Neutrophil (primary cell): ENCODE measurements around the gene GCDH.

ENCODE experiments used
- H3K27ac ChIP-seq: fragments of 200-600 bp; sonication (generic); 2 replicates; pipeline ENCODE4 v1.5.1; 2016; ENCODE audit warnings: mild to moderate bottlenecking, moderate library complexity
- H3K27me3 ChIP-seq: fragments of 200-600 bp; sonication (generic); 2 replicates; pipeline ENCODE4 v1.6.0; 2016; ENCODE audit warnings: mild to moderate bottlenecking
- H3K36me3 ChIP-seq: fragments of 200-600 bp; sonication (generic); 2 replicates; pipeline ENCODE4 v1.5.1; 2017
- H3K4me1 ChIP-seq, 2 experiments: fragments of 200-600 bp in 1 of 2; sonication (generic) in 1 of 2; 1 replicate in 1 of 2; 2 replicates in 1 of 2; pipeline versions ENCODE4 v1.5.1 to v1.6.1; 2013 to 2016; ENCODE audit warnings: low read depth in 1 of 2, low read length in 1 of 2, mild to moderate bottlenecking in 1 of 2, moderate library complexity in 1 of 2; ENCODE audit not compliant: control insufficient read depth in 1 of 2, insufficient read depth in 1 of 2
- H3K4me3 ChIP-seq, 2 experiments: fragments of 200-600 bp in 1 of 2; sonication (generic) in 1 of 2; 1 replicate in 1 of 2; 2 replicates in 1 of 2; pipeline ENCODE4 v1.5.1; 2013 to 2016; ENCODE audit warnings: low read depth in 1 of 2, low read length in 1 of 2, mild to moderate bottlenecking in 1 of 2, moderate library complexity in 1 of 2
- H3K9me3 ChIP-seq: fragments of 200-600 bp; sonication (generic); 2 replicates; pipeline ENCODE4 v1.5.1; 2016
- TF ChIP-seq, protein P1 (sequence below): fragments of 200-600 bp; sonication (generic); IDR thresholded peaks from 2 replicates; pipeline ENCODE4 v1.5.1; 2016; ENCODE audit warnings: antibody characterized with exemption

The GCDH gene

DNA sequence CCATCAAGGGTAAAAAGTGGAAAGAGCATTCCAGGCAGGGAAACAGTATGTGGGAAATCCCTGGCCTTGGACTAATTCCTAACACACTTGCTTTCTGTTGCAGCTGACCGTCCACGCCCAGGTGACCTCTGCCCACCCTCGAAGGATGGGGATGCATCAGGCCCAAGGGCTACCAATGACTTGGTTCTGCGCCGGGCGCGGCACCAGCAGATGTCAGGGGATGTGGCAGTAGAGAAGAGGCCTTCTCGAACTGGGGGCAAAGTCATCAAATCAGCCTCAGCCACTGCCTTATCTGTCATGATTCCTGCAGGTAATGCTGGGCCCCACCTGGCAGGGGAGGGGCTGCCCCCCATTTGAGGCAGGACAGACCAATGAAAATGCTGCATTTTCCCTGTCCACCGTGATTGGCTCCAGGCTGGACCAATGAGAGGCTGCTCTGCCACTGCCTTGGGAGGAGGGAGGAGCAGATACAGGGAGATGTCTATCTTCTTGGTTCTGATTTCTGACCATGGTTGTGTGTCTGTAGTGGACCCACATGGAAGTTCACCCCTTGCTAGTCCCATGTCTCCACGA lies 22.3 kb upstream of the GCDH start:
- no peaks in the 10 kb centered on the region for H3K36me3 ChIP-seq
- no peaks in the 10 kb centered on the region for H3K9me3 ChIP-seq
- peaks cover 9 to 10% of the 10 kb centered on the region in 2 experiments for H3K4me1 ChIP-seq
- no peak overlapping the region for H3K27ac ChIP-seq
- TF ChIP-seq, protein P1, sequence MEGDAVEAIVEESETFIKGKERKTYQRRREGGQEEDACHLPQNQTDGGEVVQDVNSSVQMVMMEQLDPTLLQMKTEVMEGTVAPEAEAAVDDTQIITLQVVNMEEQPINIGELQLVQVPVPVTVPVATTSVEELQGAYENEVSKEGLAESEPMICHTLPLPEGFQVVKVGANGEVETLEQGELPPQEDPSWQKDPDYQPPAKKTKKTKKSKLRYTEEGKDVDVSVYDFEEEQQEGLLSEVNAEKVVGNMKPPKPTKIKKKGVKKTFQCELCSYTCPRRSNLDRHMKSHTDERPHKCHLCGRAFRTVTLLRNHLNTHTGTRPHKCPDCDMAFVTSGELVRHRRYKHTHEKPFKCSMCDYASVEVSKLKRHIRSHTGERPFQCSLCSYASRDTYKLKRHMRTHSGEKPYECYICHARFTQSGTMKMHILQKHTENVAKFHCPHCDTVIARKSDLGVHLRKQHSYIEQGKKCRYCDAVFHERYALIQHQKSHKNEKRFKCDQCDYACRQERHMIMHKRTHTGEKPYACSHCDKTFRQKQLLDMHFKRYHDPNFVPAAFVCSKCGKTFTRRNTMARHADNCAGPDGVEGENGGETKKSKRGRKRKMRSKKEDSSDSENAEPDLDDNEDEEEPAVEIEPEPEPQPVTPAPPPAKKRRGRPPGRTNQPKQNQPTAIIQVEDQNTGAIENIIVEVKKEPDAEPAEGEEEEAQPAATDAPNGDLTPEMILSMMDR: no peak
- H3K27me3 ChIP-seq: peaks cover 28% of the 10 kb centered on the region
- H3K4me3 ChIP-seq: no peak overlapping the region

DNA sequence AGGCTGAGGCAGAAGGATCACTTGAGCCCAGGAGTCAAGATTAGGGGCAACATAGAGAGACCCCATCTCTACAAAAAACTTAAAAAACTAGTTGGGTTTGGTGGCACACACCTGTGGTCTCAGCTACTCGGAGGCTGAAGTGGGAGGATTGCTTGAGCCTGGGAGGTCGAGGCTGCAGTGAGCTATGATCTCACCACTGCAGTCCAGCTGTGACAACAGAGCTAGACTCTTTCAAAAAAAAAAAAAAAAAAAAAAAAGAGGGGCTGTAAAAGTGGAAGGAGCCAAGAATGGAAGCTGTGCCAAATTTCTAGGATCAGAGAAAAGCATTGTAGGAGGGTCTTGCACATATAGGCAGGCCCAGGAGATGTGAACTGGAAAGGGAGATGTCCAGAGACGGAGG lies 19.3 kb upstream of the GCDH start:
- Histone ChIP-seq H3K36me3 (no peaks in the 10 kb centered on the region), H3K4me3 (no peak overlapping the region), H3K27ac (no peak overlapping the region), H3K9me3 (no peaks in the 10 kb centered on the region), H3K27me3 (peaks cover 27% of the 10 kb centered on the region), H3K4me1 (peaks cover 9 to 10% of the 10 kb centered on the region in 2 experiments)
- TF ChIP-seq, protein P1: no peak

DNA sequence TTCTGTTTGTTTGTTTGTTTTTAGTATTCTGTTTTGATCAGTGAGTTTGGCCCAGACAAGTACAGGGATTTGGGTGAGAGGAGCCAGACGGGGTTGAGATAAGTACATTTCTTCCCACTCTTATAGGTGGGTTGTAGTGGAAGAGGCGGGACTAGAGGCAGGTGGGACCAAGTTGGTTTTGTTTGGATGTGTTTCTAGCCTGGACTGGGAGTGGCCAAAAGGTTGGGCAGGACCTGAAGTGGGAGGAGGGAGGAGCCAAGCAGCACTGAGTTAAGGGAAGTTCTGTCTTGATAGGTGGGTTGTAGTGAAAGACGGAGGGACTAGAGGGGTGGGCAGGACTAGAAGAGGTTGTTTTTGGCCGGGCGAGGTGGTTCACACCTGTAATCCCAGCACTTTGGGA lies 18.7 kb upstream of the GCDH start:
- TF ChIP-seq, protein P1: no peak
- Histone ChIP-seq H3K36me3 (no peaks in the 10 kb centered on the region), H3K27ac (no peak overlapping the region), H3K27me3 (peaks cover 21% of the 10 kb centered on the region), H3K9me3 (no peaks in the 10 kb centered on the region), H3K4me3 (no peak overlapping the region), H3K4me1 (peaks cover 6 to 8% of the 10 kb centered on the region in 2 experiments)

DNA sequence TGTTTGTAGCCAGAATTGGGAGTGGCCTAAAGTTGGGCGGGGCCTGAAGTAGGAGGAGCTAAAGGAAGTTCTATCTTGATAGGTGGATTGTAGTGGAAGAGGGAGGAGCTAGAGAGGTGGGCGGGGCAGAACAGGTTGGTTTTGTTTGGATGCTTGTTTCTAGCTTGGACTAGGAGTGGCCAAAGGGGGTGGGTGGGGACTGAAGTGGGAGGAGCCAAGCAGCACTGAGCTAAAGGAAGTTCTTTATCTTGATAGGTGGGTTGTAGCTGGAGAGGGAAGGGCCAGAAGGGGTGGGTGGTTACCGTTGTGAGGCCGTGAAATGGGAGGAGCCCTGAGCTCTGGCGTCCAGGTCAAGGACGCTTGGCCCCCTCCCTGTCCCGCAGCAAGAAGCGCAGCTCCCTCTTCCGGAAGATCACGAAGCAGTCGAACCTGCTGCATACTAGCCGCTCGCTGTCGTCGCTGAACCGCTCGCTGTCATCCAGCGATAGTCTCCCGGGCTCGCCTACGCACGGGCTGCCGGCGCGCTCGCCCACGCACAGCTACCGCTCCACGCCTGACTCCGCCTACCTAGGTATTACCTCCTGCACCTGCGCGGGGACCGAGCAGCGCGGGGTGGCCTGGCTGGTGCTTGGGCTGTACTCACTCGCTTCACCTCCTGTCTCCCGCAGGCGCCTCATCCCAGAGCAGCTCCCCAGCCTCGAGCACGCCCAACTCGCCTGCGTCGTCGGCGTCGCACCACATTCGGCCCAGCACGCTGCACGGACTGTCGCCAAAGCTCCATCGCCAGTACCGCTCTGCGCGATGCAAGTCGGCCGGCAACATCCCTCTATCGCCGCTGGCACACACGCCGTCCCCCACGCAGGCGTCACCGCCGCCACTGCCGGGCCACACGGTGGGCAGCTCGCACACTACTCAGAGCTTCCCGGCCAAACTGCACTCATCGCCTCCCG lies 17.7 kb upstream of the GCDH start:
- Histone ChIP-seq H3K4me1 (no peaks in the 10 kb centered on the region), H3K27me3 (peaks cover 11% of the 10 kb centered on the region), H3K27ac (no peak overlapping the region), H3K36me3 (no peaks in the 10 kb centered on the region), H3K4me3 (peak overlapping the region in 1 of 2 experiments; percentile 32), H3K9me3 (no peaks in the 10 kb centered on the region)
- TF ChIP-seq, protein P1: no peak

DNA sequence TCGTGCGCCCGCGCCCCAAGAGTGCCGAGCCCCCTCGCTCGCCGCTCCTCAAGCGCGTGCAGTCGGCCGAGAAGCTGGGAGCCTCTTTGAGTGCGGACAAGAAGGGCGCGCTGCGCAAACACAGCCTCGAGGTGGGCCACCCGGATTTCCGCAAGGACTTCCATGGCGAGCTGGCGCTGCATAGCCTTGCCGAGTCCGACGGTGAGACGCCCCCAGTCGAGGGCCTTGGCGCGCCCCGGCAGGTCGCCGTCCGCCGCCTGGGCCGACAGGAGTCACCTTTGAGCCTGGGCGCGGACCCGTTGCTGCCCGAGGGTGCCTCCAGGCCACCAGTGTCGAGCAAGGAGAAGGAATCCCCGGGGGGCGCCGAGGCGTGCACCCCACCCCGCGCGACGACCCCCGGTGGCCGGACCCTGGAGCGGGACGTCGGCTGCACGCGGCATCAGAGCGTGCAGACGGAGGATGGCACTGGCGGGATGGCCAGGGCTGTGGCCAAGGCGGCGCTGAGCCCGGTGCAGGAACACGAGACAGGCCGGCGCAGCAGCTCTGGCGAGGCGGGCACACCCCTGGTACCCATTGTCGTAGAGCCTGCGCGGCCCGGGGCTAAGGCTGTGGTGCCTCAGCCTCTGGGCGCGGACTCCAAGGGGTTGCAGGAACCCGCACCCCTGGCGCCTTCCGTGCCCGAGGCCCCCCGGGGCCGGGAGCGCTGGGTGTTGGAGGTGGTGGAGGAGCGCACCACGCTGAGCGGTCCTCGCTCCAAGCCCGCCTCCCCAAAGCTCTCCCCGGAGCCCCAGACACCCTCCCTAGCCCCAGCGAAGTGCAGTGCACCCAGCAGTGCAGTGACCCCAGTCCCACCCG lies 16.8 kb upstream of the GCDH start:
- Histone ChIP-seq H3K27ac (no peak overlapping the region), H3K27me3 (peaks cover 2% of the 10 kb centered on the region), H3K4me3 (no peak overlapping the region), H3K9me3 (no peaks in the 10 kb centered on the region), H3K36me3 (no peaks in the 10 kb centered on the region), H3K4me1 (no peaks in the 10 kb centered on the region)
- TF ChIP-seq, protein P1: no peak
